GM12892 (cell line): ENCODE data around the gene ATG2B. TPM values are rescaled to one million over a fixed set of nuclear protein-coding genes. Genes with fewer than 3 reads are reported as not detected.
A peak's percentile ranks its signal among the peaks of the same experiment; 100 is the strongest.

ENCODE experiments used
- DNase-seq: peaks from one replicate; pipeline ENCODE4 v3.0.0; 2011; ENCODE audit not compliant: insufficient read length
- FAIRE-seq: peaks from 2 replicates; lab custom pipeline; 2011; peaks lifted over from hg19 to GRCh38; lab: Jason Lieb, UNC
- POLR2A ChIP-seq: IDR thresholded peaks from 2 replicates; pipeline ENCODE4 v1.6.1; 2011; ENCODE audit warnings: low read depth, low read length, control low read depth
- POLR2AphosphoS5 ChIP-seq: IDR thresholded peaks from 2 replicates; pipeline ENCODE4 v1.6.1; 2011; ENCODE audit warnings: low read depth, low read length, control low read depth
- TAF1 ChIP-seq: IDR thresholded peaks from 2 replicates; pipeline ENCODE4 v1.6.1; 2011; ENCODE audit warnings: low read depth, mild to moderate bottlenecking, control low read depth, low read length, borderline replicate concordance
- polyA plus RNA-seq: library from polyadenylated mRNA; unstranded; fragments of >200 nt; gene quantifications from one replicate; pipeline ENCODE4 v1.2.1, GENCODE V29; 2012; ENCODE audit warnings: missing spikeins, inconsistent platforms; ENCODE audit not compliant: missing spikeins

Gene ATG2B
- 6.4 TPM for polyA plus RNA-seq

- DNase-seq: peak; percentile 81
- FAIRE-seq: peak; percentile 99
- TF ChIP-seq TAF1 (peak; percentile 75), POLR2A (peak; percentile 86), POLR2AphosphoS5 (peak; percentile 67; the same call in 1 of the 2 replicates)
These were observed at the start of gene ATG2B, which contains the start of gene GSKIP for GRCh38 chr14:96362965-96363750. Gene ATG2B, minus strand, starts transcription at chr14:96363341. Its CDS starts 365 bp downstream, at chr14:96362976. Gene GSKIP, plus strand, starts transcription at chr14:96363526. Its CDS starts 18,722 bp downstream, at chr14:96382248.

GRCh38 chr14:96410119-96410518 is 47.0 kb upstream of the ATG2B start:
- FAIRE-seq (no peak), DNase-seq (no peak)
- TF ChIP-seq POLR2AphosphoS5: no peak
- no peak for TF ChIP-seq POLR2A
- no peak for TF ChIP-seq TAF1

DNA sequence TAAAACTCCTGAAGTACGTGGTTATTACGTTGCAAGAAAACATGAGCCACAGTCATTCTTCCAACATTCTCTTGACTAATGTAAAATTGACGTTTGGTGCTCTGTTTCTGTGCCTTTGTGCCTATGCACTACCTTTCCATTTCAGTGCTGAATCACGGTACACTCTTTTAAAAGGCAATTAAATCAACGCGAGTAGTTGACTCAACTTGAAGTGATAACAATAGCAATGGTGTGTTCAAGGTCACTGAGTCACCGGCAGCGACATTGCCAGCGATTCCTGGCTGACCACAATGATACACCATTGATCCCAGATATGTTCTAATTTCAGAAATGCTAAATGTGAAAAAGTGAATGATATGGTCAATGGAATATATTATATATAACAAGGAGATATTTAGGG is 46.6 kb upstream of the ATG2B start:
- FAIRE-seq (no peak), DNase-seq (no peak)
- TF ChIP-seq TAF1 (no peak), POLR2AphosphoS5 (no peak), POLR2A (no peak)

DNA sequence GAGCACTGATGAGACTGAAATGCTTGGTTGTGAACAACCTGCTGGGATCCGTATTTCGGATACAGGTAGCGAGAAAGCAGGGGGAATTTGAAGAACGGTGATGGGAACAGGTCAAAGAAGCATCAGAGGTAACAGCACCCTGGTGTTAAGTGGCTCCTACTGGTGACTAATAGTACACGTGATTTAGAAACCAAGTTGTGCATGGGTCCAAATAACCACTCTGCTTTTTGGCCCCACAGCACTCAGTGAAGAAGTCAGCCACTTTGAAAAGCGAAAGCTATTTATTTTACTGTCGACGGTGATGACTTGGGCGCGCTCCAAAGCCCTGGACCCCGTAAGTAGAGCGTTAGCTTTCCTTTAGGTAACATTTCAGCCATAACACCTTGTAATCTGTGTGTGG is 45.5 kb upstream of the ATG2B start:
- TF ChIP-seq POLR2A (no peak), POLR2AphosphoS5 (no peak), TAF1 (no peak)
- no peak for FAIRE-seq

GRCh38 chr14:96407935-96408570 is 44.9 kb upstream of the ATG2B start:
- no peak for DNase-seq
- TF ChIP-seq POLR2AphosphoS5: no peak
- TF ChIP-seq POLR2A: no peak
- TF ChIP-seq TAF1: no peak
- no peak for FAIRE-seq

More for the DNA sequence above, 45.5 kb upstream of the ATG2B start:
- no peak for DNase-seq

GRCh38 chr14:96405677-96406076 is 42.5 kb upstream of the ATG2B start:
- FAIRE-seq (no peak), DNase-seq (no peak)
- TF ChIP-seq TAF1 (no peak), POLR2A (no peak), POLR2AphosphoS5 (no peak)

GRCh38 chr14:96403409-96403808 is 40.3 kb upstream of the ATG2B start:
- TF ChIP-seq TAF1 (no peak), POLR2AphosphoS5 (no peak)
- DNase-seq: no peak
- FAIRE-seq: no peak

GRCh38 chr14:96400495-96400894 is 37.4 kb upstream of the ATG2B start:
- FAIRE-seq: no peak
- no peak for TF ChIP-seq POLR2A
- no peak for DNase-seq

- no peak for FAIRE-seq
- TF ChIP-seq POLR2A (no peak), TAF1 (no peak), POLR2AphosphoS5 (no peak)
These were observed 36.3 kb upstream of the ATG2B start for GRCh38 chr14:96399405-96399804.

DNA sequence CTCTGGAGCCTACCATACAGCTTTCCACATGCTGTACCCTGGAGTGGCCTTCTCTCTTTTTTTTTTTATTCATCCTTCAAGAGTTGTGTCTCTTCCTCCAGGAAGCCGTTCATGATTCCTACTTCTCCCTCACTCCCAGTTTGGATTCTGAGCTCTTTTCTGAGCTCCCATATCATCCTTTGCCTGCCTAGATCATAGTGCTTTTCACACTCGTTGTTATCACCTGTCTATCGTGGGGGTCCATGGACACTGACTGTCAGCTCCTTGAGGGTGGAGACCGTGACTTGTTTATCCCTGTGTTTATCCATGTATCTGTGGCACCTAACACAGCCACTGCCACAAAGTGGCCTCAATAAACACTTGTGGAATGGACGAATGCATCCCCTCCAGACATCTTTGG is 35.8 kb upstream of the ATG2B start:
- TF ChIP-seq POLR2A (no peak), POLR2AphosphoS5 (no peak), TAF1 (no peak)
- FAIRE-seq: no peak

More at GRCh38 chr14:96399405-96399804, 36.3 kb upstream of the ATG2B start:
- no peak for DNase-seq

GRCh38 chr14:96398432-96398831 is 35.3 kb upstream of the ATG2B start:
- TF ChIP-seq POLR2A: no peak
- no peak for TF ChIP-seq TAF1
- TF ChIP-seq POLR2AphosphoS5: no peak
- FAIRE-seq (no peak), DNase-seq (no peak)

More for the DNA sequence above, 35.8 kb upstream of the ATG2B start:
- no peak for DNase-seq
